ENCODE data around the gene FN3K.

DNA sequence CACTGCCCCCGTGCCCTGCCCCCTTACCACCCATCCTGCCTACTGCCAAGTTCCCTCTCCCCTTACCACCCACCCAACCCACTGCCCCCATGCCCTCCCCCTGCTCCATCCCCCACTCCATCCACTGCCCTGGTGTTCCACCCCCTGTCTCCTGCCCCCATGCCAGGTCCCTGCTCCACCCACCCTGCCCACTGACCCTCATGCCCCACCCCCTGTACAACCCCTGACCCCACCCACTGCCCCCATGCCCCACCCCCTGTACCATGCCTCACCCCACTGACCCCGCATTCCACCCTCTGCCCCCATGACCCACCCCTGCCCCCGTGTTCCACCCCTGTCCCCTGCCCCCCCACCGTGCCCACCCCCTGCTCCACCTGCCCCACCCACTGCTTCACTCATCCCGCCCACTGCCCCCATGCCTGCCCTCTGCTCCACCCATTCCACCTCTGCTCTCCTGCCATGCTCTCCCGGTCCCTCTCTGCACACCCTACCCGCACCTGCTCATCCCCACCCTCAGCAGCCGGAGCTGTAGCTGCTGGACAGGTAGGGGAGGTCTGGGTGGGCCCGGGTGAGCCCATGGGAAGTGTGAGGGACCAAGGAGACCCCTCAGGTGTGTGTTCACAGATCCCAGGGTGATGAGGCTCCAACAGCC is 26.3 kb upstream of the FN3K start:
- TF ChIP-seq TOX (CRISPR knock-in tag; IDR thresholded peaks at IDR 0.05; ENCODE audit: borderline replicate concordance) (no peak), ZC3H10 (CRISPR knock-in tag; IDR thresholded peaks at IDR 0.05) (no peak), RARB (CRISPR knock-in tag; IDR thresholded peaks at IDR 0.05) (no peak), ISL1 (CRISPR knock-in tag; IDR thresholded peaks at IDR 0.05) (no peak), BACH2 (CRISPR knock-in tag; IDR thresholded peaks at IDR 0.05; ENCODE audit: borderline replicate concordance) (no peak), CSDC2 (CRISPR knock-in tag; IDR thresholded peaks at IDR 0.05) (no peak), ESRRG (CRISPR knock-in tag; IDR thresholded peaks at IDR 0.05) (no peak), ZNF70 (CRISPR knock-in tag; IDR thresholded peaks at IDR 0.05) (no peak)
- TF ChIP-seq, protein P1, sequence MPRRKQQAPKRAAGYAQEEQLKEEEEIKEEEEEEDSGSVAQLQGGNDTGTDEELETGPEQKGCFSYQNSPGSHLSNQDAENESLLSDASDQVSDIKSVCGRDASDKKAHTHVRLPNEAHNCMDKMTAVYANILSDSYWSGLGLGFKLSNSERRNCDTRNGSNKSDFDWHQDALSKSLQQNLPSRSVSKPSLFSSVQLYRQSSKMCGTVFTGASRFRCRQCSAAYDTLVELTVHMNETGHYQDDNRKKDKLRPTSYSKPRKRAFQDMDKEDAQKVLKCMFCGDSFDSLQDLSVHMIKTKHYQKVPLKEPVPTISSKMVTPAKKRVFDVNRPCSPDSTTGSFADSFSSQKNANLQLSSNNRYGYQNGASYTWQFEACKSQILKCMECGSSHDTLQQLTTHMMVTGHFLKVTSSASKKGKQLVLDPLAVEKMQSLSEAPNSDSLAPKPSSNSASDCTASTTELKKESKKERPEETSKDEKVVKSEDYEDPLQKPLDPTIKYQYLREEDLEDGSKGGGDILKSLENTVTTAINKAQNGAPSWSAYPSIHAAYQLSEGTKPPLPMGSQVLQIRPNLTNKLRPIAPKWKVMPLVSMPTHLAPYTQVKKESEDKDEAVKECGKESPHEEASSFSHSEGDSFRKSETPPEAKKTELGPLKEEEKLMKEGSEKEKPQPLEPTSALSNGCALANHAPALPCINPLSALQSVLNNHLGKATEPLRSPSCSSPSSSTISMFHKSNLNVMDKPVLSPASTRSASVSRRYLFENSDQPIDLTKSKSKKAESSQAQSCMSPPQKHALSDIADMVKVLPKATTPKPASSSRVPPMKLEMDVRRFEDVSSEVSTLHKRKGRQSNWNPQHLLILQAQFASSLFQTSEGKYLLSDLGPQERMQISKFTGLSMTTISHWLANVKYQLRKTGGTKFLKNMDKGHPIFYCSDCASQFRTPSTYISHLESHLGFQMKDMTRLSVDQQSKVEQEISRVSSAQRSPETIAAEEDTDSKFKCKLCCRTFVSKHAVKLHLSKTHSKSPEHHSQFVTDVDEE (CRISPR knock-in tag; IDR thresholded peaks at IDR 0.05) = no peak
- TF ChIP-seq, protein P2, sequence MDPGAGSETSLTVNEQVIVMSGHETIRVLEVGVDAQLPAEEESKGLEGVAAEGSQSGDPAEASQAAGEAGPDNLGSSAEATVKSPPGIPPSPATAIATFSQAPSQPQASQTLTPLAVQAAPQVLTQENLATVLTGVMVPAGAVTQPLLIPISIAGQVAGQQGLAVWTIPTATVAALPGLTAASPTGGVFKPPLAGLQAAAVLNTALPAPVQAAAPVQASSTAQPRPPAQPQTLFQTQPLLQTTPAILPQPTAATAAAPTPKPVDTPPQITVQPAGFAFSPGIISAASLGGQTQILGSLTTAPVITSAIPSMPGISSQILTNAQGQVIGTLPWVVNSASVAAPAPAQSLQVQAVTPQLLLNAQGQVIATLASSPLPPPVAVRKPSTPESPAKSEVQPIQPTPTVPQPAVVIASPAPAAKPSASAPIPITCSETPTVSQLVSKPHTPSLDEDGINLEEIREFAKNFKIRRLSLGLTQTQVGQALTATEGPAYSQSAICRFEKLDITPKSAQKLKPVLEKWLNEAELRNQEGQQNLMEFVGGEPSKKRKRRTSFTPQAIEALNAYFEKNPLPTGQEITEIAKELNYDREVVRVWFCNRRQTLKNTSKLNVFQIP (CRISPR knock-in tag; IDR thresholded peaks at IDR 0.05; ENCODE audit: borderline replicate concordance, low read depth) = no peak
- TF ChIP-seq, protein P3, sequence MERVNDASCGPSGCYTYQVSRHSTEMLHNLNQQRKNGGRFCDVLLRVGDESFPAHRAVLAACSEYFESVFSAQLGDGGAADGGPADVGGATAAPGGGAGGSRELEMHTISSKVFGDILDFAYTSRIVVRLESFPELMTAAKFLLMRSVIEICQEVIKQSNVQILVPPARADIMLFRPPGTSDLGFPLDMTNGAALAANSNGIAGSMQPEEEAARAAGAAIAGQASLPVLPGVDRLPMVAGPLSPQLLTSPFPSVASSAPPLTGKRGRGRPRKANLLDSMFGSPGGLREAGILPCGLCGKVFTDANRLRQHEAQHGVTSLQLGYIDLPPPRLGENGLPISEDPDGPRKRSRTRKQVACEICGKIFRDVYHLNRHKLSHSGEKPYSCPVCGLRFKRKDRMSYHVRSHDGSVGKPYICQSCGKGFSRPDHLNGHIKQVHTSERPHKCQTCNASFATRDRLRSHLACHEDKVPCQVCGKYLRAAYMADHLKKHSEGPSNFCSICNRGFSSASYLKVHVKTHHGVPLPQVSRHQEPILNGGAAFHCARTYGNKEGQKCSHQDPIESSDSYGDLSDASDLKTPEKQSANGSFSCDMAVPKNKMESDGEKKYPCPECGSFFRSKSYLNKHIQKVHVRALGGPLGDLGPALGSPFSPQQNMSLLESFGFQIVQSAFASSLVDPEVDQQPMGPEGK (CRISPR knock-in tag; IDR thresholded peaks at IDR 0.05; ENCODE audit: borderline replicate concordance) = no peak

Measured in SK-N-SH treated with all-trans-retinoic acid at 6 μM for 48 hours (cell line).